SK-N-SH (cell line): ENCODE data around the gene PDLIM5.

Source experiments
- CHD2 ChIP-seq: fragments of 150-350 bp; IDR thresholded peaks from 2 replicates; pipeline ENCODE4 v1.6.1; 2018; ENCODE audit warnings: low read length; ENCODE audit not compliant: partially characterized antibody
- EZH2phosphoT487 ChIP-seq: fragments of 200-600 bp; sonication (generic); IDR thresholded peaks from 2 replicates; pipeline ENCODE4 v1.6.1; 2017; ENCODE audit warnings: low read depth, mixed run types, mild to moderate bottlenecking, antibody characterized with exemption, moderate library complexity, borderline replicate concordance
- MEF2A ChIP-seq: IDR thresholded peaks from 2 replicates; pipeline ENCODE4 v1.4.0; 2012; ENCODE audit warnings: low read depth, borderline replicate concordance
- REST ChIP-seq: IDR thresholded peaks from 2 replicates; pipeline ENCODE4 v1.6.1; 2012; ENCODE audit warnings: mild to moderate bottlenecking, low read depth, low read length, moderate library complexity
- SIN3A ChIP-seq: IDR thresholded peaks from 2 replicates; pipeline ENCODE4 v1.6.1; 2012; ENCODE audit warnings: low read depth, mild to moderate bottlenecking, low read length, moderate library complexity, borderline replicate concordance
- SMC3 ChIP-seq: IDR thresholded peaks from 2 replicates; pipeline ENCODE4 v1.6.1; 2012; ENCODE audit warnings: low read depth, low read length, improper control_type of control experiment
- TAF1 ChIP-seq: IDR thresholded peaks from 2 replicates; pipeline ENCODE4 v1.6.1; 2012; ENCODE audit warnings: low read depth, mild to moderate bottlenecking, low read length, moderate library complexity, borderline replicate concordance
- YY1 ChIP-seq: IDR thresholded peaks from 2 replicates; pipeline ENCODE4 v1.4.0; 2012; ENCODE audit warnings: low read depth, mild to moderate bottlenecking
- ZBTB33 ChIP-seq: IDR thresholded peaks from 2 replicates; pipeline ENCODE4 v1.4.0; 2012; ENCODE audit warnings: low read depth, borderline replicate concordance
- TF ChIP-seq, protein P1 (sequence below): fragments of 200-600 bp; sonication (generic); IDR thresholded peaks from 2 replicates; pipeline ENCODE4 v1.6.1; 2017; ENCODE audit warnings: antibody characterized with exemption, mild to moderate bottlenecking, moderate library complexity

DNA sequence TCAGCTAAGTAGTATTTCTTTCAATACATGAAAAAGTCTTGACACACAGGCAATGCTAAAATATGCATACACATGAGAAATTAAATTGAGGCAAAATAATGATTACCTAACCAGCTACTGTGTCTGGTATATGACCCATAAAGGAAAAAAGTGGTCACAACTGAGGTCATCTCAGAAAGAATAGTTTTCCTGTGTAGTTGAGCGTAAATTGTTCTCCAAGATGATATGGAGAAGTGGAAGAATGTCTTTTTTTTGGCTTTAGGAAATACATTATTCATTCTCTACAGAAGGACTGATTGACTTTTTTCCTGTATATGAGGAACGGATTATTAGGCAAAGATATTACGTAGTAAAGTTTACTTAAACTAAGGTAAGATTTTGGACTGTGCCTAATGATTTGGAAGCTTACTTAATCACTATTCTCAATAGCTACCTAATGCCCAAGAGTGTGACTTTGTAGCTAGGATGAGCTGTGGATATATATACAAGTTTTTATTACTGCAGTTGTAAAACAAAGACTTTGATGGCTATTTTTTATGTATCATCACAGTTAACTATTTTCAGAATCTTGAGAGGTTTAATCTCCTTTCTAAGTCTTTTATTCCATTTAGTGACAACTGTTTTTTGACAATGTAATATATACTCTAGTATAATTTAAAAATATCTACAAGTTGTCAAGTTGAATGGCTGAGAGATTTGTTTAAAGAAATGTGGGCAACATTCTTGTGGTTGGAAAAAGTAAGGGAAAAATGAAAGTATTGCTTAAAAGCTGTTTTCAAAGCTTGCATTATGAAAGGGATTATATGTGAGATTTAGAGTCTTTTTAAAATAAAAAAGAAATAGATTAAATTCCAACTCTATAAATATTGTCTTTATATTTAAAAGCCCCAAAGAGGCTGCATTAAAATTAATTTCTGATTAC is 100.2 kb downstream of the PDLIM5 start:
- no peak for TF ChIP-seq ZBTB33
- TF ChIP-seq SIN3A: no peak
- TF ChIP-seq EZH2phosphoT487: no peak
- TF ChIP-seq CHD2: no peak
- TF ChIP-seq, protein P1, sequence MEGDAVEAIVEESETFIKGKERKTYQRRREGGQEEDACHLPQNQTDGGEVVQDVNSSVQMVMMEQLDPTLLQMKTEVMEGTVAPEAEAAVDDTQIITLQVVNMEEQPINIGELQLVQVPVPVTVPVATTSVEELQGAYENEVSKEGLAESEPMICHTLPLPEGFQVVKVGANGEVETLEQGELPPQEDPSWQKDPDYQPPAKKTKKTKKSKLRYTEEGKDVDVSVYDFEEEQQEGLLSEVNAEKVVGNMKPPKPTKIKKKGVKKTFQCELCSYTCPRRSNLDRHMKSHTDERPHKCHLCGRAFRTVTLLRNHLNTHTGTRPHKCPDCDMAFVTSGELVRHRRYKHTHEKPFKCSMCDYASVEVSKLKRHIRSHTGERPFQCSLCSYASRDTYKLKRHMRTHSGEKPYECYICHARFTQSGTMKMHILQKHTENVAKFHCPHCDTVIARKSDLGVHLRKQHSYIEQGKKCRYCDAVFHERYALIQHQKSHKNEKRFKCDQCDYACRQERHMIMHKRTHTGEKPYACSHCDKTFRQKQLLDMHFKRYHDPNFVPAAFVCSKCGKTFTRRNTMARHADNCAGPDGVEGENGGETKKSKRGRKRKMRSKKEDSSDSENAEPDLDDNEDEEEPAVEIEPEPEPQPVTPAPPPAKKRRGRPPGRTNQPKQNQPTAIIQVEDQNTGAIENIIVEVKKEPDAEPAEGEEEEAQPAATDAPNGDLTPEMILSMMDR: no peak
- TF ChIP-seq REST: no peak
- TF ChIP-seq YY1: no peak
- no peak for TF ChIP-seq TAF1
- no peak for TF ChIP-seq MEF2A
- no peak for TF ChIP-seq SMC3
